HG03432 (cell line): ENCODE results near the gene SPINK14.

ENCODE experiments used
- ATAC-seq: cut with Tn5 transposase; IDR thresholded peaks from one replicate; pipeline ENCODE4 v1.9.1; 2021; ENCODE audit warnings: mild to moderate bottlenecking, moderate library complexity; ENCODE audit not compliant: unreplicated experiment

Gene SPINK14

GRCh38 chr5:148193202-148193601, 24.9 kb downstream of the SPINK14 start:
- no peak for ATAC-seq

GRCh38 chr5:148201151-148201550, 32.8 kb downstream of the SPINK14 start:
- no peak for ATAC-seq

- no peak for ATAC-seq
These were observed 34.3 kb downstream of the SPINK14 start, which contains the start of gene SPINK6 for GRCh38 chr5:148202531-148203203. Gene SPINK6, plus strand, starts transcription at chr5:148203042. Its CDS starts 55 bp downstream, at chr5:148203097.

DNA sequence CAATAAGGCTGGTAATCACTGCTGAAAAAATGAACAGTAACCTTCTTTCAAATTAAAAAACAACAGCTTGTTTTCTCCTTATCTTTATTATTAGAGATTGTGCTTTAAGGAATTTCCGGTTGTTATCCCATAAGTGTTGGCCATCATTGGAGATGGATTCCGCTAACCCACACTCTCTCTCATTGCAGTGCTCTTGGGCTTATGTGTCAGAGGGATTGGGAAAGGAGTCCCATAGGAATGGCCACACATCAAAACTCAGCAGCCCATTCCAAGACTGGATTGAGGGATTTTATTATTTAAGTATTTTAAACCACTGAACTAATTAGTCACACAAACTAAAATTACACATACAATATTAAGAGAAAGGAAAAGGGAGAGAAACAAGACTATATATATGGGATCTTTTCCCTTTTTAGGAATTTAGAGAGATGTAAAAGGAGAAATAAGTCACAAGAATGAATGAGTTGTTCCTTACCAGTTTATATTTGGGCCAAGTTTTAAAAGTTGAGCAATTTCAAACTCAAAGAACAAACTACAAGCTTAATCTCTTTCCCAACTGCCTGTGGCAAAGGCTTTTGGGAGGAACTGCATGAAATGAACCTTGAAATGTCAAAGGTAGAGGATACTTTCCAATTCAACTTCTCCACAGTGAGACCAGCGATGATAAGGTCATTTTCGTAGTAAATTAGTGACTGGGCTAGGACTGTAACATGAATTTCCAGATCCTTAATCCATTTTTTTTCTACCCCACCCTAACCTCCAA, 36.9 kb downstream of the SPINK14 start:
- ATAC-seq = no peak

DNA sequence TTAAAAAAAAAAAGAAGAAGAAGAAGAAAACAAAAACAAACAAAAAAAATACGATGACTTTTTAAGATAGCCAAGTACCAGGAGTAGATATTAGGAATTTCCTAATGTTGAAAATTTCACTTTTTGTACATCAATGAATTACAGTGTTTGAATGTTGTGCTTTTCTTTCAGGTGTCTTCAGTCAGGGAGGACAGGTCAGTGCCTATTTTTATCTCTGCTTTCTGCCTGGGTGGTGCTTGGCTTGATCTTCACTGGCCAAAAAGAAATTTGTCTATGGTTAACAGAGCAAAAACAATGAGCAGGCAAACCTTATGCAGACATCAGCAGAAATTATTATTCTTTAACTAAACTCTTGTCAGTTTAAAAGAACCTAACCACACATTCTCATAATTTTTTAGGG, 37.5 kb downstream of the SPINK14 start:
- no peak for ATAC-seq

GRCh38 chr5:148206620-148207019, 38.3 kb downstream of the SPINK14 start:
- no peak for ATAC-seq

DNA sequence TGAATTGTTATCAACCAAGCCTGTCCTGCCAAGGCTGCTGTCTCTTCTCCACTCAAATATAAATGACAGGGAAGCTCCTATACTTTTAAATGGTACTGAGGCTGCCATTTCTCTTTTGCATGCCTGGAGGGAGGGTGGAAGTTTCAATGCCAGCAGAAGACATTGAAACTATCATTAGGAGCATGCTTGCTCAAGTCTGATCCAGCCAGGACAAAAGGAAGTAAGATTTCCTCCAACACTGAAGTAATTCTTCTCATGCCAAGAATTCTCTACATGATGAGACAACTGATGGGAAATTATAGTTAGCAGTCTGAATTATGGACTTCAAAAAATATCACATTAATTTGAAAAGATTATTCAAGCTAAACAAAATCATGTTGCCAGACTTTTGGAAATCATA, 39.9 kb downstream of the SPINK14 start:
- ATAC-seq = no peak

DNA sequence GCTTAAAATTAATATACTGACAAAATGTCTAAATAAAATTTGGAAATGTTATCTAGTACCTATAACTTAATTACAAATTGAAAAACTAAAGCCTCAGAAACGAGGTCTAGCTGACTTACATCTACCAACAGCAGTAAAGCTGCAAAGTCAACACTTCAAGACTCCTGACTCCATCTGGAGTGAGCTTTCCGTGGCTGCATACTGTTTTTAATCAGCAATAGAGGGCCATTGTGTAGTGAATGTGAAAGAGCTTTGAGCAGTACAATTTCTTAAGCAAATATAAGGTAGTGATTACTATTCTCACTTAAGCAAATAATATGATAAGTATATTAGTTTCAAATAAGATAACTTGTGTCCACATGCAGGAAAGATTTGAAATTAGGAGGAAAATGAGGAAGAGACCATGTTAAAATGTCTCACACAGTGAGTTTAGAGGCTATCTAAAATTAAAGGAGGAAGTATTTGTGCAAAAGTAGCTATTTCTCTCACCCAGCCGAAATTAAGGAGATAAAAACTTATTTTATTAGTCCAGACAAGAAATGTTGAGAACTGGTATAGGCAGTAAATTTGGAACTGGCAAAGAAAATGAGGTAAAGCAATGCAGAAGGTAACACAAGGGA, 40.9 kb downstream of the SPINK14 start:
- ATAC-seq = no peak

- ATAC-seq = no peak
These were observed 46.4 kb downstream of the SPINK14 start for GRCh38 chr5:148214665-148215185.

GRCh38 chr5:148221508-148221907, 53.2 kb downstream of the SPINK14 start:
- ATAC-seq = no peak

DNA sequence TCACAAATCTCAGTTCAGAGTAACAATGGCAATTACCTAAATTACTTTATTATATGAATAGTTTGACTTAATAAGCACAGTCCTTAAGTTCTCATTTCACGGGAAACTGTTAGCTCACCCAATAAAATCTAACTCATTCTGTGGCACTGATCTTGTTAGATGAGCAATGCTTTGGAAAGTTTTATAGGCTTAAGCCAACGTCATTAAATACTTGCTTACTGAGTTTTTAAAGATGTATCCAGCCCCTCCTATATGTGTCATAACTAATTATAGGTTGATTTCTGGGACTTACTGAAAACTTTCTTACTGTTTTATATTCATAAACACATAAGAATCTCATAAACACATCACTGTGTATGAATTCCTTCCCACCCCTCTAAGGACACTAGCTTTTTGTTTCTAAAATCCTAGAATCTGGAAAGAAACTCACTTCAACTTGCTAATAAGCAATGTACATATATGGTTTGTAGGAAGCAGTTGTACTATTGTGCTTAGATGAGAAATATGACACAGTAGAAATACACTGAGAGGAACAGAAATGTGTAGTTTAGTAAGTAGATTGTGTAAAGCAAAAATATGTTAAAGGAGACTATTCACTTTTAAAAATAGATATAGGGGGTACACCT, 55.9 kb downstream of the SPINK14 start:
- no peak for ATAC-seq
